A549 (cell line): ENCODE data around the gene MOXD1.

ENCODE experiments used
- FOSB ChIP-seq: fragments of 250-450 bp; sonication (Bioruptor Pico); IDR thresholded peaks from 2 replicates; pipeline ENCODE4 v1.5.0; 2020; ENCODE audit warnings: mild to moderate bottlenecking, moderate library complexity
- RARB ChIP-seq: fragments of 250-450 bp; sonication (Bioruptor Pico); IDR thresholded peaks from 2 replicates; pipeline ENCODE4 v1.8.0; 2021; ENCODE audit warnings: mild to moderate bottlenecking, moderate library complexity
- TF ChIP-seq, protein P1 (sequence below): fragments of >200 bp; sonication (Bioruptor Twin); formaldehyde crosslinking; IDR thresholded peaks from 3 replicates; pipeline ENCODE4 v1.5.1; 2016

- no peak for TF ChIP-seq FOSB
- TF ChIP-seq, protein P1, sequence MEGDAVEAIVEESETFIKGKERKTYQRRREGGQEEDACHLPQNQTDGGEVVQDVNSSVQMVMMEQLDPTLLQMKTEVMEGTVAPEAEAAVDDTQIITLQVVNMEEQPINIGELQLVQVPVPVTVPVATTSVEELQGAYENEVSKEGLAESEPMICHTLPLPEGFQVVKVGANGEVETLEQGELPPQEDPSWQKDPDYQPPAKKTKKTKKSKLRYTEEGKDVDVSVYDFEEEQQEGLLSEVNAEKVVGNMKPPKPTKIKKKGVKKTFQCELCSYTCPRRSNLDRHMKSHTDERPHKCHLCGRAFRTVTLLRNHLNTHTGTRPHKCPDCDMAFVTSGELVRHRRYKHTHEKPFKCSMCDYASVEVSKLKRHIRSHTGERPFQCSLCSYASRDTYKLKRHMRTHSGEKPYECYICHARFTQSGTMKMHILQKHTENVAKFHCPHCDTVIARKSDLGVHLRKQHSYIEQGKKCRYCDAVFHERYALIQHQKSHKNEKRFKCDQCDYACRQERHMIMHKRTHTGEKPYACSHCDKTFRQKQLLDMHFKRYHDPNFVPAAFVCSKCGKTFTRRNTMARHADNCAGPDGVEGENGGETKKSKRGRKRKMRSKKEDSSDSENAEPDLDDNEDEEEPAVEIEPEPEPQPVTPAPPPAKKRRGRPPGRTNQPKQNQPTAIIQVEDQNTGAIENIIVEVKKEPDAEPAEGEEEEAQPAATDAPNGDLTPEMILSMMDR, result no peak
- no peak for TF ChIP-seq RARB (CRISPR knock-in tag)
Observed at GRCh38 chr6:132341646-132342045, 59.6 kb downstream of the MOXD1 start.
